HTERT RPE-1 (cell line): ENCODE results near the gene SOCS2.

Source experiments
- in situ Hi-C: fragments of 300-500 bp; cut with MboI; formaldehyde crosslinking; loops from 4 replicates; pipeline ENCODE4 v1.14.3; 2020; ENCODE audit warnings: low sequenced_read_pairs

Gene SOCS2

GRCh38 chr12:93571925-93572711, at the start of gene SOCS2:
TSS of gene SOCS2 (plus strand) at chr12:93572675. CDS start at chr12:93572898, 223 bp downstream.
- in situ Hi-C loops = loop anchor here (25.0 kb wide), 1 partner anchor 515 kb away; no protein-coding TSS in a partner anchor

GRCh38 chr12:93524386-93525133, 47.9 kb upstream of the SOCS2 start:
- in situ Hi-C loops = no loop called here

GRCh38 chr12:93526786-93527428, 45.6 kb upstream of the SOCS2 start:
- in situ Hi-C loops = no loop called here

- in situ Hi-C loops = no loop called here
These were observed 42.1 kb upstream of the SOCS2 start for GRCh38 chr12:93530358-93530757.

GRCh38 chr12:93533310-93533709, 39.2 kb upstream of the SOCS2 start:
- in situ Hi-C loops = no loop called here

GRCh38 chr12:93536111-93536765, 36.2 kb upstream of the SOCS2 start:
- in situ Hi-C loops = no loop called here

GRCh38 chr12:93536766-93537488, 35.5 kb upstream of the SOCS2 start:
- in situ Hi-C loops = no loop called here

- in situ Hi-C loops = no loop called here
These were observed 34.7 kb upstream of the SOCS2 start for GRCh38 chr12:93537769-93538168.

GRCh38 chr12:93539821-93540220, 32.7 kb upstream of the SOCS2 start:
- in situ Hi-C loops = no loop called here

GRCh38 chr12:93540466-93540865, 32.0 kb upstream of the SOCS2 start:
- in situ Hi-C loops = no loop called here

- in situ Hi-C loops = no loop called here
These were observed 30.8 kb upstream of the SOCS2 start for GRCh38 chr12:93541578-93542225.

GRCh38 chr12:93547778-93548177, 24.7 kb upstream of the SOCS2 start:
- in situ Hi-C loops = no loop called here

- in situ Hi-C loops = no loop called here
These were observed 23.3 kb upstream of the SOCS2 start for GRCh38 chr12:93549174-93549573.

GRCh38 chr12:93550748-93551611, 21.5 kb upstream of the SOCS2 start:
- in situ Hi-C loops = loop anchor here (25.0 kb wide), 1 partner anchor 536 kb away; no protein-coding TSS in a partner anchor

- in situ Hi-C loops = loop anchor here (25.0 kb wide), 1 partner anchor 535 kb away; no protein-coding TSS in a partner anchor
These were observed 20.0 kb upstream of the SOCS2 start for GRCh38 chr12:93552427-93552826.

GRCh38 chr12:93557879-93558278, 14.6 kb upstream of the SOCS2 start:
- in situ Hi-C loops = loop anchor here (25.0 kb wide), 1 partner anchor 529 kb away; no protein-coding TSS in a partner anchor

GRCh38 chr12:93558685-93559084, 13.8 kb upstream of the SOCS2 start:
- in situ Hi-C loops = loop anchor here (25.0 kb wide), 1 partner anchor 529 kb away; no protein-coding TSS in a partner anchor

GRCh38 chr12:93563807-93564538, 8.5 kb upstream of the SOCS2 start:
- in situ Hi-C loops = loop anchor here (25.0 kb wide), 1 partner anchor 523 kb away; no protein-coding TSS in a partner anchor
